ENCODE data around the gene BEND6. TPM values are rescaled to one million over a fixed set of nuclear protein-coding genes. Genes with fewer than 3 reads are reported as not detected.

BEND6 gene
- total and polyA plus RNA-seq, 2 of the 4 experiments (the other 2 are of a cell fraction): 4.1 to 9.7 TPM

- in situ Hi-C loops (cut with MboI; ENCODE audit: low sequenced_read_pairs) (no loop called here), dilution Hi-C loops (cut with HindIII; ENCODE audit: low sequenced_read_pairs, unreplicated experiment) (no loop called here), intact Hi-C loops (cut with micrococcal nuclease) (no loop called here)
- no peak overlapping the region for H3K9ac ChIP-seq (ENCODE audit: low read depth, low read length)
- no peak for TF ChIP-seq CEBPB (IDR thresholded peaks at IDR 0.05; ENCODE audit: low read depth, low read length)
- no peak for TF ChIP-seq BHLHE40 (IDR thresholded peaks at IDR 0.05; ENCODE audit: low read depth, low read length)
- no peak for TF ChIP-seq MAZ (IDR thresholded peaks at IDR 0.05; ENCODE audit: borderline replicate concordance, low read depth, low read length)
- no peak for TF ChIP-seq SMC3 (IDR thresholded peaks at IDR 0.05; ENCODE audit: low read depth, low read length)
- no peak for TF ChIP-seq FOS (IDR thresholded peaks at IDR 0.05; ENCODE audit: low read depth, low read length)
- no peak for TF ChIP-seq CTCF (conservative IDR thresholded peaks at IDR 0.05; ENCODE audit: low read depth, low read length)
- no peak for TF ChIP-seq CHD1 (IDR thresholded peaks at IDR 0.05; ENCODE audit: low read depth, low read length)
- no peak for TF ChIP-seq ELK1 (IDR thresholded peaks at IDR 0.05; ENCODE audit: borderline replicate concordance, low read depth, low read length)
- no peak for TF ChIP-seq RCOR1 (IDR thresholded peaks at IDR 0.05; ENCODE audit: insufficient replicate concordance, low read length)
- TF ChIP-seq POLR2A (IDR thresholded peaks at IDR 0.05; ENCODE audit: low read depth, low read length): no peak
- no peak for TF ChIP-seq MAFK (IDR thresholded peaks at IDR 0.05; ENCODE audit: low read depth, low read length)
- no peak for TF ChIP-seq NFE2L2 (IDR thresholded peaks at IDR 0.05; ENCODE audit: low read depth, low read length)
- TF ChIP-seq USF2 (IDR thresholded peaks at IDR 0.05; ENCODE audit: low read depth, low read length): no peak
- peaks cover 2% of the 10 kb centered on the region; the same call in 1 of the 2 replicates for H3K9me3 ChIP-seq (ENCODE audit: control insufficient read depth, insufficient read depth, low read length)
- H3K4me3 ChIP-seq (ENCODE audit: insufficient read depth, low read depth, low read length): no peak overlapping the region
- no peak overlapping the region for H3K4me2 ChIP-seq (ENCODE audit: low read depth, low read length)
- H4K5ac ChIP-seq (ENCODE audit: low read depth, low read length): no peak overlapping the region
- no peak overlapping the region for H3K56ac ChIP-seq (ENCODE audit: extremely low read depth, insufficient read depth, low read length)
- no peak overlapping the region for H2AFZ ChIP-seq (replicated peaks; ENCODE audit: low read length, poor library complexity)
- no peaks in the 10 kb centered on the region for H4K20me1 ChIP-seq (ENCODE audit: insufficient read depth, low read length)
- H3K4ac ChIP-seq (ENCODE audit: low read depth, low read length): no peak overlapping the region
- ATAC-seq (ENCODE audit: low read depth) (no peak), DNase-seq (no peak)
- no peak overlapping the region for H4K8ac ChIP-seq (ENCODE audit: low read depth in 2 of 2, low read length in 2 of 2)
- H3K9me1 ChIP-seq (ENCODE audit: insufficient read depth, low read length): no peaks in the 10 kb centered on the region
- ChIA-PET POLR2A (ENCODE audit: unreplicated experiment) (no interaction called here), CTCF (interaction anchor here (1.4 kb wide), 1 partner anchor 12 kb away, joined by 3 read pairs; no protein-coding TSS in a partner anchor)
- no TSS peak for BruUV-seq (replicated peaks)
- H4K91ac ChIP-seq (ENCODE audit: insufficient read depth, low read depth, low read length): no peak overlapping the region
- H3K4me1 ChIP-seq (ENCODE audit: control insufficient read depth, insufficient read depth, low read length): no peaks in the 10 kb centered on the region
- no peak overlapping the region for H2BK5ac ChIP-seq (ENCODE audit: low read depth, low read length, poor library complexity, severe bottlenecking)
- H2BK120ac ChIP-seq (ENCODE audit: low read depth, low read length): no peak overlapping the region
- H3K27ac ChIP-seq (ENCODE audit: insufficient read depth, low read length): no peak overlapping the region
- H2BK15ac ChIP-seq (ENCODE audit: low read depth, low read length): no peak overlapping the region
- no peak overlapping the region for H2BK20ac ChIP-seq (ENCODE audit: low read depth, low read length)
- H2AK5ac ChIP-seq (ENCODE audit: low read depth, low read length): no peak overlapping the region
- no peak overlapping the region for H2AK9ac ChIP-seq (replicated peaks; ENCODE audit: low read depth, low read length, poor library complexity)
- H3K14ac ChIP-seq (replicated peaks; ENCODE audit: low read depth, low read length): no peak overlapping the region
- no peaks in the 10 kb centered on the region for H3K79me1 ChIP-seq (ENCODE audit: low read depth in 1 of 2, low read length in 2 of 2)
- no peaks in the 10 kb centered on the region for H3K36me3 ChIP-seq (ENCODE audit: control insufficient read depth, insufficient read depth, low read length)
- no peak overlapping the region for H3K18ac ChIP-seq (ENCODE audit: low read depth, low read length)
- 100% methylated on average over 2 of the region's 14 CpGs; no CpG with 5 or more reads in 1 of the 2 experiments for WGBS, 2 experiments (ENCODE audit: extremely low coverage in 2 of 2, insufficient read length in 1 of 2)
- H3K23ac ChIP-seq (ENCODE audit: low read depth, low read length): no peak overlapping the region
- no peaks in the 10 kb centered on the region for H3K27me3 ChIP-seq (ENCODE audit: control insufficient read depth, insufficient read depth, low read length)
These were observed 49.4 kb downstream of the BEND6 start for GRCh38 chr6:57004292-57004691.

Measured in IMR-90 (cell line).